ENCODE data around the gene RLF. TPM values are rescaled to one million over a fixed set of nuclear protein-coding genes. Genes with fewer than 3 reads are reported as not detected.
A peak's percentile ranks its signal among the peaks of the same experiment; 100 is the strongest.

The RLF gene
- total RNA-seq, 3 donors from 2014 or later (not counting 1 experiment from before 2014, with no cell fraction given) = 25.6 to 29.7 (median 26.7) TPM

DNA sequence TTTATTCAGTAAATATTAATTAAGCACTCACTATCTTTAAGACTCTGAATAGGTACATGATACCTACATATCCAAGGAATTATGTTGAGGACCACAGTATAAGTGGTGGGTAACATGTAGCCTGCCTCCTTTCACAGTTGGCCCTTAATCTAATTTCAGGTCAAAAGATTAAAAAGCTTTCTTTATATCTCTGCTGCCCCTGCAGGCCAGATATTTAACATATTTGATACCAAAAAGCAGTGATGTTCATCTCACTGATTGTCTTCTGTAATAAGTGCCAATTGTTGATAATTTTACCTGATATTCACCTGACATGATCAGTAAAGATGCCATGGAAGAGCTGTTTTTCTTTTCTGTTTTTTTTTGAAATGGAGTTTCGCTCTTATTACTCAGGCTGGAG lies 36.5 kb downstream of the RLF start:
- ATAC-seq (no peak), DNase-seq (peak in 1 of 2 donors; percentile 25)
- intact Hi-C loops (cut with micrococcal nuclease) = loop anchor here (5.0 kb wide), 1 partner anchor 45 kb away; no protein-coding TSS in a partner anchor
- no peak overlapping the region for H3K27ac Mint-ChIP-seq
- no peaks in the 10 kb centered on the region for H3K27me3 ChIP-seq (ENCODE audit: control insufficient read depth, insufficient read depth, low read length)
- no peaks in the 10 kb centered on the region for H3K9me3 ChIP-seq (ENCODE audit: control insufficient read depth, insufficient read depth, low read length)
- H3K4me1 Mint-ChIP-seq = no peaks in the 10 kb centered on the region
- H3K9me3 Mint-ChIP-seq = no peaks in the 10 kb centered on the region
- H3K36me3 Mint-ChIP-seq = no peaks in the 10 kb centered on the region
- H3K4me3 Mint-ChIP-seq = no peak overlapping the region
- H3K36me3 ChIP-seq (ENCODE audit: control insufficient read depth, insufficient read depth, low read length) = peaks cover 31% of the 10 kb centered on the region
- H3K4me3 ChIP-seq (ENCODE audit: low read length) = no peak overlapping the region
- TF ChIP-seq, protein P1, sequence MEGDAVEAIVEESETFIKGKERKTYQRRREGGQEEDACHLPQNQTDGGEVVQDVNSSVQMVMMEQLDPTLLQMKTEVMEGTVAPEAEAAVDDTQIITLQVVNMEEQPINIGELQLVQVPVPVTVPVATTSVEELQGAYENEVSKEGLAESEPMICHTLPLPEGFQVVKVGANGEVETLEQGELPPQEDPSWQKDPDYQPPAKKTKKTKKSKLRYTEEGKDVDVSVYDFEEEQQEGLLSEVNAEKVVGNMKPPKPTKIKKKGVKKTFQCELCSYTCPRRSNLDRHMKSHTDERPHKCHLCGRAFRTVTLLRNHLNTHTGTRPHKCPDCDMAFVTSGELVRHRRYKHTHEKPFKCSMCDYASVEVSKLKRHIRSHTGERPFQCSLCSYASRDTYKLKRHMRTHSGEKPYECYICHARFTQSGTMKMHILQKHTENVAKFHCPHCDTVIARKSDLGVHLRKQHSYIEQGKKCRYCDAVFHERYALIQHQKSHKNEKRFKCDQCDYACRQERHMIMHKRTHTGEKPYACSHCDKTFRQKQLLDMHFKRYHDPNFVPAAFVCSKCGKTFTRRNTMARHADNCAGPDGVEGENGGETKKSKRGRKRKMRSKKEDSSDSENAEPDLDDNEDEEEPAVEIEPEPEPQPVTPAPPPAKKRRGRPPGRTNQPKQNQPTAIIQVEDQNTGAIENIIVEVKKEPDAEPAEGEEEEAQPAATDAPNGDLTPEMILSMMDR (IDR thresholded peaks at IDR 0.05) = no peak
- H3K4me1 ChIP-seq (ENCODE audit: control insufficient read depth, insufficient read depth, low read length) = no peaks in the 10 kb centered on the region
- 100% methylated on average over 1 of the region's 1 CpG for WGBS (ENCODE audit: insufficient coverage)
- no peak overlapping the region for H3K27ac ChIP-seq (ENCODE audit: low read length)
- H3K27me3 Mint-ChIP-seq (ENCODE audit: low read depth in 2 of 2) = no peaks in the 10 kb centered on the region

DNA sequence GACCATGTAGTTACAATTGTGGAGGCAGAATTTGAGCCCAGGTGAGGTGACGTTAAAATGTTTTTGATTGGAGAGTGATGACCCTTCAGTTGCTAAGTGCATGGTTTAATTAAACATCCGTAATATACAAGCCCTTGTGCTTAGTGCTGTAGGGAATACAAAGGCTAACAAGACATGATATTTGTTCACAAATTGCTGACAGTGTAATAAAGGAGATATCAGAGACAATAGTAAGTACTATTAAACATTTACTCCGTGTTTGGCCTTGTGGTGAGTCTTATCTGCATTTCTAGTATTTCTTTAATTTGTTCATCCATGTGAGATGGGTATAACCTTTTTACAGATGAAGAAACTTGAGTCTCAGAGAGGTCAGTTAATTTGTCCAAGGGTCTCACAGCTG lies 37.9 kb downstream of the RLF start:
- Mint-ChIP-seq H3K36me3 (no peaks in the 10 kb centered on the region), H3K27me3 (ENCODE audit: low read depth in 2 of 2) (no peaks in the 10 kb centered on the region), H3K9me3 (no peaks in the 10 kb centered on the region), H3K4me3 (no peak overlapping the region), H3K27ac (no peak overlapping the region), H3K4me1 (no peaks in the 10 kb centered on the region)
- H3K36me3 ChIP-seq (ENCODE audit: control insufficient read depth, insufficient read depth, low read length) = peaks cover 28% of the 10 kb centered on the region
- H3K4me1 ChIP-seq (ENCODE audit: control insufficient read depth, insufficient read depth, low read length) = no peaks in the 10 kb centered on the region
- TF ChIP-seq, protein P1 (IDR thresholded peaks at IDR 0.05) = no peak
- WGBS (ENCODE audit: insufficient coverage) = 95% methylated on average over 2 of the region's 3 CpGs
- H3K27me3 ChIP-seq (ENCODE audit: control insufficient read depth, insufficient read depth, low read length) = no peaks in the 10 kb centered on the region
- H3K27ac ChIP-seq (ENCODE audit: low read length) = no peak overlapping the region
- H3K9me3 ChIP-seq (ENCODE audit: control insufficient read depth, insufficient read depth, low read length) = no peaks in the 10 kb centered on the region
- ATAC-seq (no peak), DNase-seq (no peak)
- no peak overlapping the region for H3K4me3 ChIP-seq (ENCODE audit: low read length)
- intact Hi-C loops (cut with micrococcal nuclease) = loop anchor here (5.0 kb wide), 1 partner anchor 43 kb away; no protein-coding TSS in a partner anchor

DNA sequence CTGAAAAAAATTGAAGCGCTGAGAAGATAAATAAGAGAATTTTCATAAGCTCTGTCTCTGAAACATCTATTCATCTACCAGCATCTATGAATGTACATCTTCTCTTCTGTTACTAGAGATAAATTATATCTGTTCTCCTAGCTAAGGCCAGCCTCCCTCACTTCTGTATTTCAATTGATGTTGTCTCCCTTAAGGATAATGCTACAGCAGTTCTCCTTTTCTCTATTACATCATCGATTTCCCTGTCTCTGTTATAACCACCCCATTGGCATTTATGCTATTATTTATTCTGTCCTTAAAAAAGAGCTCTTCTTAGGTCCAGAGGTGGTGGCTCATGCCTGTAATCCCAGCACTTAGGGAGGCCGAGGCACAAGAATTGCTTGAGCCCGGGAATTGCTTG lies 43.7 kb downstream of the RLF start:
- peaks cover 6% of the 10 kb centered on the region for H3K36me3 Mint-ChIP-seq
- no peak overlapping the region for H3K4me3 Mint-ChIP-seq
- no peak overlapping the region for H3K4me3 ChIP-seq (ENCODE audit: low read length)
- H3K27ac Mint-ChIP-seq = no peak overlapping the region
- H3K27me3 ChIP-seq (ENCODE audit: control insufficient read depth, insufficient read depth, low read length) = no peaks in the 10 kb centered on the region
- DNase-seq (no peak), ATAC-seq (no peak)
- H3K4me1 Mint-ChIP-seq = peaks cover 5 to 20% of the 10 kb centered on the region in 2 donors
- no peaks in the 10 kb centered on the region for H3K4me1 ChIP-seq (ENCODE audit: control insufficient read depth, insufficient read depth, low read length)
- H3K27ac ChIP-seq (ENCODE audit: low read length) = no peak overlapping the region
- TF ChIP-seq, protein P1 (IDR thresholded peaks at IDR 0.05) = no peak
- over 99% methylated on average over 4 of the region's 4 CpGs for WGBS (ENCODE audit: insufficient coverage)
- intact Hi-C loops (cut with micrococcal nuclease) = no loop called here
- H3K9me3 ChIP-seq (ENCODE audit: control insufficient read depth, insufficient read depth, low read length) = no peaks in the 10 kb centered on the region
- H3K27me3 Mint-ChIP-seq (ENCODE audit: low read depth in 2 of 2) = no peaks in the 10 kb centered on the region
- peaks cover 34% of the 10 kb centered on the region for H3K36me3 ChIP-seq (ENCODE audit: control insufficient read depth, insufficient read depth, low read length)
- H3K9me3 Mint-ChIP-seq = no peaks in the 10 kb centered on the region

DNA sequence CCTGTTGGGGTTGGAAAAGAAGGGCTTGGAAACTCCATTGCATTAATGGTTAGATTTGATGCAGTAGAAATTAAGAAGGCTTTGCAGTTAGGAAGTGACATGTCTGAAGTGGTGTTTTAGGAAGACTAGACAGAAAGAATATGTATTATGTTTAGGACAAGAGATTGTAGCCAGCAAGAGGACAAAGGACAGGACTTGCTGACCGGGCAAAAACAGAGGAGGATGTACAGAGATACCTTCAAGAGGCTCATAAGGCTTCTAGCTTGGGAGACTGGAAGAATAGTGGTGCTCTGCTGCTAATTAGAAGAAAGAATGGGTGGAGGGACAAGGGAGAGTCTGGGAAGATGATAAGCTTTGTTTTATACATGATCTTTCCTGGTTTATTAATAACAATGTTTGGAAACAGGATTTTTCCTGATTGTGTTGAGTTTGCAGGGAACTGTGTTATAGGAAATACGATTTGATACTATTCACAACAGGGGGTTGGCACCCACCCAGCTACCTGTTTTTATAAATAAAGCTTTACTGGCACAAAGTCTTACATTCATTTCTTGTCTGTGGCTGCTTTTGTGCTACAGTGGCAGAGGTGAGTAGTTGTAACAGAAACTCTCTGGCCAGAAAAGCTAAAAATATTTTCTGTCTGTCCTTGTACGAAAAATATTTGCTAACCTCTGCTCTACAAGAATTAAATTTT lies 49.5 kb downstream of the RLF start:
- Mint-ChIP-seq H3K4me1 (peaks cover 16% of the 10 kb centered on the region in 2 donors), H3K36me3 (no peaks in the 10 kb centered on the region), H3K4me3 (no peak overlapping the region), H3K27me3 (ENCODE audit: low read depth in 2 of 2) (no peaks in the 10 kb centered on the region), H3K27ac (peak overlapping the region in 1 of 2 donors; percentile 2), H3K9me3 (no peaks in the 10 kb centered on the region)
- ATAC-seq (no peak), DNase-seq (no peak)
- TF ChIP-seq, protein P1 (IDR thresholded peaks at IDR 0.05) = no peak
- H3K27me3 ChIP-seq (ENCODE audit: control insufficient read depth, insufficient read depth, low read length) = no peaks in the 10 kb centered on the region
- no peak overlapping the region for H3K4me3 ChIP-seq (ENCODE audit: low read length)
- WGBS (ENCODE audit: insufficient coverage) = 95% methylated on average over 2 of the region's 3 CpGs
- intact Hi-C loops (cut with micrococcal nuclease) = no loop called here
- peaks cover 46% of the 10 kb centered on the region for H3K36me3 ChIP-seq (ENCODE audit: control insufficient read depth, insufficient read depth, low read length)
- H3K4me1 ChIP-seq (ENCODE audit: control insufficient read depth, insufficient read depth, low read length) = no peaks in the 10 kb centered on the region
- no peaks in the 10 kb centered on the region for H3K9me3 ChIP-seq (ENCODE audit: control insufficient read depth, insufficient read depth, low read length)
- no peak overlapping the region for H3K27ac ChIP-seq (ENCODE audit: low read length)

All from natural killer cell (primary cell).